Ishikawa (cell line): ENCODE data around the gene GLYATL3.
A peak's percentile ranks its signal among the peaks of the same experiment; 100 is the strongest.

Source experiments
- CEBPB ChIP-seq: IDR thresholded peaks from 2 replicates; pipeline ENCODE4 v1.6.1; 2012
- CREB1 ChIP-seq: IDR thresholded peaks from 2 replicates; pipeline ENCODE4 v1.6.1; 2012; ENCODE audit warnings: low read depth
- EGR1 ChIP-seq: IDR thresholded peaks from 2 replicates; pipeline ENCODE4 v1.6.1; 2012
- EP300 ChIP-seq: IDR thresholded peaks from 2 replicates; pipeline ENCODE4 v1.6.1; 2012; ENCODE audit warnings: borderline replicate concordance
- FOXM1 ChIP-seq: IDR thresholded peaks from 2 replicates; pipeline ENCODE4 v1.6.1; 2012; ENCODE audit warnings: low read depth, borderline replicate concordance
- NFIC ChIP-seq: IDR thresholded peaks from 2 replicates; pipeline ENCODE4 v1.6.1; 2012
- RAD21 ChIP-seq: IDR thresholded peaks from 2 replicates; pipeline ENCODE4 v1.6.1; 2012; ENCODE audit warnings: low read depth
- TAF1 ChIP-seq: IDR thresholded peaks from 2 replicates; pipeline ENCODE4 v1.6.1; 2012; ENCODE audit warnings: low read depth, mild to moderate bottlenecking
- TCF12 ChIP-seq: IDR thresholded peaks from 2 replicates; pipeline ENCODE4 v1.6.1; 2012; ENCODE audit warnings: low read depth
- TEAD4 ChIP-seq: IDR thresholded peaks from 2 replicates; pipeline ENCODE4 v1.6.1; 2012
- YY1 ChIP-seq: IDR thresholded peaks from 2 replicates; pipeline ENCODE4 v1.6.1; 2012; ENCODE audit warnings: low read depth
- ZBTB7A ChIP-seq: IDR thresholded peaks from 2 replicates; pipeline ENCODE4 v1.6.1; 2012; ENCODE audit warnings: low read depth
- TF ChIP-seq, protein P1 (sequence below): IDR thresholded peaks from 2 replicates; pipeline ENCODE4 v1.6.1; 2012
- TF ChIP-seq, protein P2 (sequence below): IDR thresholded peaks from 2 replicates; pipeline ENCODE4 v1.6.1; 2012
- TF ChIP-seq, protein P3 (sequence below): IDR thresholded peaks from 2 replicates; pipeline ENCODE4 v1.6.1; 2012; ENCODE audit warnings: low read depth, mild to moderate bottlenecking

The GLYATL3 gene

DNA sequence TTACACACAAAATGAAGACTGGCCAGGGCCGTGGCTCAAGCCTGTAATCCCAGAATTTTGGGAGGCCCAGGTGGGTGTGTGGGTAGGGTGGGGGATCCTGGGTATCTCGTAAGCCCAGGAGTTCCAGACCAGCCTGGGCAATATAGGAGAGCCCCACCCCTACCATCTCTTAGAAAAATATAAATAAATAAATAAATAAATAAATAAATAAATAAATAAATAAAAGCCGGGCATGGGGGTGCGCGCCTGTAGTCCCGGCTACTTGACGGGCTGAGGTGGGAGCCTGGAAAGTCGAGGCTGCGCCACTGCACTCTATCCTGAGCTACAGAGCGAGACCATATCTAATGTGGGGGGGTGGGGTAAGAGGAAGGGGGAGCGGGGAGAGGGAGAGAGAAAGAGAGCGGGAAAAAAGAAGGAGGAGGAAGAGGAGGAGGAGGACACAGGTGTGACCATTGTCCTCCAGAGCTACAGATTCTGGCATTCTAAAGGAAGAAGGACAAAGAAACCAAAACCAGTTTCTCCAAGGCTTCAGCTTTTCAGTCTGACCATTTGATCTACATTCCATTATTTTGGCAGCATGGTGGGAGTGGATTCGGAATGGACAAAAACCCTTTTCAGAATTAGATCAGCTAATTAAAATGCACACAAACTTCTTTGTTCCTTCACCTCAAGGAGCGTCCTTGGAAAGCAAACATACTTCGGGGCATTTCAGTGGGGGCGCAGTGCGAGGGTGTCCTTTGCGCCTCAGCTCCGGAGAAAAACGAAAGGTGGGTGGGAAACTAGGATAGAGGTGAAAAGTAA is 50.2 kb downstream of the GLYATL3 start:
- no peak for TF ChIP-seq CREB1

DNA sequence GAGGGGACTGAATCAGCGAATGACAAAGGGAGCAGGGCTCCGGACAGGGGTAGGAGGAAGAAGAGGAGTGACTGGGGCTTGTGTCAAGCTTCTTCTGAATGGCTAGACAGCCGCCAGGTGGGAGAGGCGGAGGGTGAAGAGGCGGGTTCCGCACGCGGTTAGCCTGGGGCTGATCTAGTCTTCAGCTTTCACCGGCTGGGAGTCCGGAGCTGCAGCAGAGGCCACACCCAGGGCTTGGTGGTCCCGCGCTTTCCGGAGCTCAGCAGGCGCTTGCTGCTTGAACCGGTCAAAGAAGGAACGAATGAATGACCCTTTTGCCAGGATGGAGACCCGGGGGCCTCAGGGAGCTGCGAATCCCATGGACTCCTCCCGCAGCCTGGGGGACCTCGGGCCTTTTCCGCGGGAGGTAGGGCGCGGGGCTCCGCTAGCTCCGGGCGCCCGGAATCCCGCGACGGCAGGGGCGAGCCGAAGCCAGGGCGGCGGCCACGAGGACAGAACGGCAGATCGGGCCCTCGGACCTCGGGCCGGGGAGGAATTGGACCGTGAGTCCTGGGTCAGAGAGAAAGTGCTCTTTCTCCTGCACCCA is 50.9 kb downstream of the GLYATL3 start, which contains the start of gene C6orf141:
C6orf141 (plus strand) TSS at position 177 of the 586 bp plus-strand sequence; CDS start at position 302, 125 bp downstream.
- TF ChIP-seq, protein P1, sequence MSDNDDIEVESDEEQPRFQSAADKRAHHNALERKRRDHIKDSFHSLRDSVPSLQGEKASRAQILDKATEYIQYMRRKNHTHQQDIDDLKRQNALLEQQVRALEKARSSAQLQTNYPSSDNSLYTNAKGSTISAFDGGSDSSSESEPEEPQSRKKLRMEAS, result peak; percentile 34; the same call in 1 of the 2 replicates
- no peak for TF ChIP-seq YY1

DNA sequence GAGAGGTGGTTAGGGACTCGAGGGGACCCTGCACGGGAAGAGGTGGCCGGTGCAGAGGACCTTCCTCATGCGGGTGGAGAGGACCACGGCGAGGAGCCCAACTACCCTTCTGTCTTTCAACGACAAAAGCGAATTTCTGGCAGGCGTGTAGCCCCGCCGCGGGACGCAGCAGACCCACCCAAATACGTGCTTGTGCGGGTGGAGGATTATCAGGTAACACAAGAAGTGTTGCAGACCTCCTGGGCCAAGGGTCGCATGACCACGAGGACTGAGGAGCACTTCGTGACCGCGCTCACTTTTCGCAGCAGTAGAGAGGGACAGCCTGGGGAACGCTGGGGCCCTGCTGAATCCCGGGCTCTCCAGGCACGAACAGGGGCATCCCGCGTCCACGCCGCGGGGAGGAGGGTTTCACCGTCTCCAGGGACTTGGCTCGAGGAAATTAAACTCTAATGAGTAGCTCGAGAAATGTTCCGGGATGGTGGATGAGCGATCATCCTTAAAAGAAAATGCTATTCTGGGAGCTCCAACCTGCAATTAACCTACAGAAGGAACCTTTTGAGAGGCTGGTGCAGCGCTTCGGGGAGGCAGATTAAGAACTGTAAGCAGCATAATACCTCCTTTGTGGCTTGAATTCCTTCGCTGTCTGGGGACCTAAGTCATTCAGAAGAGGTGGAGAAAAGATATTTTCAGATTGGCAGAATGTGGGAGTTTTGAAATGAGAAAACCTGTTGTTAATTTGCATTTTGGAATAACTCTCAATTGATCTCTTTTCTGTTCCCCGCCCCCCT is 51.5 kb downstream of the GLYATL3 start:
- TF ChIP-seq, protein P1, result peak; percentile 8; the same call in 1 of the 2 replicates
- TF ChIP-seq TAF1, result no peak
- TF ChIP-seq, protein P2, sequence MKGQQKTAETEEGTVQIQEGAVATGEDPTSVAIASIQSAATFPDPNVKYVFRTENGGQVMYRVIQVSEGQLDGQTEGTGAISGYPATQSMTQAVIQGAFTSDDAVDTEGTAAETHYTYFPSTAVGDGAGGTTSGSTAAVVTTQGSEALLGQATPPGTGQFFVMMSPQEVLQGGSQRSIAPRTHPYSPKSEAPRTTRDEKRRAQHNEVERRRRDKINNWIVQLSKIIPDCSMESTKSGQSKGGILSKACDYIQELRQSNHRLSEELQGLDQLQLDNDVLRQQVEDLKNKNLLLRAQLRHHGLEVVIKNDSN, result no peak
- TF ChIP-seq, protein P3, sequence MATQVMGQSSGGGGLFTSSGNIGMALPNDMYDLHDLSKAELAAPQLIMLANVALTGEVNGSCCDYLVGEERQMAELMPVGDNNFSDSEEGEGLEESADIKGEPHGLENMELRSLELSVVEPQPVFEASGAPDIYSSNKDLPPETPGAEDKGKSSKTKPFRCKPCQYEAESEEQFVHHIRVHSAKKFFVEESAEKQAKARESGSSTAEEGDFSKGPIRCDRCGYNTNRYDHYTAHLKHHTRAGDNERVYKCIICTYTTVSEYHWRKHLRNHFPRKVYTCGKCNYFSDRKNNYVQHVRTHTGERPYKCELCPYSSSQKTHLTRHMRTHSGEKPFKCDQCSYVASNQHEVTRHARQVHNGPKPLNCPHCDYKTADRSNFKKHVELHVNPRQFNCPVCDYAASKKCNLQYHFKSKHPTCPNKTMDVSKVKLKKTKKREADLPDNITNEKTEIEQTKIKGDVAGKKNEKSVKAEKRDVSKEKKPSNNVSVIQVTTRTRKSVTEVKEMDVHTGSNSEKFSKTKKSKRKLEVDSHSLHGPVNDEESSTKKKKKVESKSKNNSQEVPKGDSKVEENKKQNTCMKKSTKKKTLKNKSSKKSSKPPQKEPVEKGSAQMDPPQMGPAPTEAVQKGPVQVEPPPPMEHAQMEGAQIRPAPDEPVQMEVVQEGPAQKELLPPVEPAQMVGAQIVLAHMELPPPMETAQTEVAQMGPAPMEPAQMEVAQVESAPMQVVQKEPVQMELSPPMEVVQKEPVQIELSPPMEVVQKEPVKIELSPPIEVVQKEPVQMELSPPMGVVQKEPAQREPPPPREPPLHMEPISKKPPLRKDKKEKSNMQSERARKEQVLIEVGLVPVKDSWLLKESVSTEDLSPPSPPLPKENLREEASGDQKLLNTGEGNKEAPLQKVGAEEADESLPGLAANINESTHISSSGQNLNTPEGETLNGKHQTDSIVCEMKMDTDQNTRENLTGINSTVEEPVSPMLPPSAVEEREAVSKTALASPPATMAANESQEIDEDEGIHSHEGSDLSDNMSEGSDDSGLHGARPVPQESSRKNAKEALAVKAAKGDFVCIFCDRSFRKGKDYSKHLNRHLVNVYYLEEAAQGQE, result no peak
- TF ChIP-seq RAD21, result no peak
- TF ChIP-seq EGR1, result no peak
- TF ChIP-seq FOXM1, result no peak

DNA sequence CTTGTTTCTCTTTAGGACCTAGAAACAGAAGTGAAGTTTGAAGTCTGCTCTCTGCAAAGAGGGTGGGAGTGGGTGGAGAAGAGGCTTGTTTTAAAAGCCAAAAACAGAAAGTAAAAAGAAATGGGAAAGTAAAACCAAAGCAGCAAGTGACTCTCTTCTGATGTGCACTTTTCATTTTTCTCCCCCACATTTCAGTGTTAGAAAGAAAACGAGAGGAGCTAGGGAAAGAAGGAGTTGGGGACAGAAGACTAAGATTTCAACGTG is 52.1 kb downstream of the GLYATL3 start:
- TF ChIP-seq, protein P2, result no peak
- TF ChIP-seq TEAD4 (no peak), CEBPB (no peak), CREB1 (no peak), EP300 (no peak)
- TF ChIP-seq, protein P1, result no peak

DNA sequence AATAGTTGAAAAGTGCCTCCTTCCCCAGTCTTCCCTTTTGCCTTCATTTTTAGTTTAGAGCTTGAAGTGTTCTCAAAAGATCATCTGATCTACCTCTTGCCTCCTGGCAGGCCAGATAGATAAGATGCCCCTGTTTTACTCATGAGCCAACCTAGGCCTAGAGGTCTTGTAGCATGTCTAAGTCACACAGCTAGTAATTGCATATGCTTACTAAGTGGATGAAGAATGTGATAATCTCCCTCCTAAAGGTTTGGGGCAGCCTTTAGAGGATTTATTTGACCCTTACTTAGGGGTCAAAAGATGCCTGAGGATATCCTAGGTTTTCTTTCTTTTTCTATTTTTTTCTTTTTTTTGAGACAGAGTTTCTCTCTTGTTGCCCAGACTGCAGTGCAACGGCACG is 52.9 kb downstream of the GLYATL3 start:
- no peak for TF ChIP-seq CREB1
- TF ChIP-seq EP300, result no peak
- TF ChIP-seq YY1, result no peak
- no peak for TF ChIP-seq NFIC
- no peak for TF ChIP-seq TAF1
- TF ChIP-seq, protein P1, result no peak
- TF ChIP-seq, protein P3, result no peak
- no peak for TF ChIP-seq CEBPB
- TF ChIP-seq RAD21, result no peak
- TF ChIP-seq ZBTB7A, result no peak
- no peak for TF ChIP-seq EGR1
- TF ChIP-seq, protein P2, result no peak
- TF ChIP-seq FOXM1, result no peak
- no peak for TF ChIP-seq TCF12
